Hepatocyte (in vitro differentiated cells): ENCODE measurements around the gene ARGFX. TPM values are rescaled to one million over a fixed set of nuclear protein-coding genes. Genes with fewer than 3 reads are reported as not detected.
"Not testable (repeated sequence)": the region's sequence is repeated elsewhere in the genome, so short reads cannot be mapped to it uniquely, and the experiment has no call there.

ENCODE experiments used
- DNase-seq: peaks from one replicate; pipeline ENCODE4 v3.0.0-alpha.2; 2016; ENCODE audit warnings: low spot score
- H2AFZ ChIP-seq: fragments of 200-600 bp; sonication (generic); 2 replicates; pipeline ENCODE4 v1.6.0; 2016; ENCODE audit warnings: antibody characterized with exemption, mild to moderate bottlenecking
- H3K27ac ChIP-seq: fragments of 200-600 bp; sonication (generic); 2 replicates; pipeline ENCODE4 v1.5.1; 2016; ENCODE audit warnings: mild to moderate bottlenecking
- H3K27me3 ChIP-seq: fragments of 200-600 bp; sonication (generic); 2 replicates; pipeline ENCODE4 v1.6.1; 2016
- H3K36me3 ChIP-seq: fragments of 200-600 bp; sonication (generic); replicated peaks from 2 replicates; pipeline ENCODE4 v1.5.1; 2016; ENCODE audit warnings: low read depth; ENCODE audit not compliant: insufficient read depth
- H3K4me1 ChIP-seq: fragments of 200-600 bp; sonication (generic); 2 replicates; pipeline ENCODE4 v1.5.1; 2016; ENCODE audit warnings: mild to moderate bottlenecking, moderate library complexity; ENCODE audit not compliant: insufficient read depth
- H3K4me2 ChIP-seq: fragments of 200-600 bp; sonication (generic); 2 replicates; pipeline ENCODE4 v1.6.0; 2016
- H3K4me3 ChIP-seq: fragments of 200-600 bp; sonication (generic); 2 replicates; pipeline ENCODE4 v1.5.1; 2016; ENCODE audit warnings: mild to moderate bottlenecking
- H3K79me2 ChIP-seq: fragments of 200-600 bp; sonication (generic); 2 replicates; pipeline ENCODE4 v1.6.0; 2017; ENCODE audit warnings: mild to moderate bottlenecking
- H3K9me2 ChIP-seq: fragments of 200-600 bp; sonication (generic); replicated peaks from 2 replicates; pipeline ENCODE4 v1.6.0; 2017; ENCODE audit warnings: mild to moderate bottlenecking; ENCODE audit not compliant: insufficient read depth
- H3K9me3 ChIP-seq: fragments of 200-600 bp; sonication (generic); 2 replicates; pipeline ENCODE4 v1.5.1; 2016; ENCODE audit warnings: low read depth, mild to moderate bottlenecking
- H4K20me1 ChIP-seq: fragments of 200-600 bp; sonication (generic); 2 replicates; pipeline ENCODE4 v1.6.0; 2016; ENCODE audit warnings: mild to moderate bottlenecking; ENCODE audit not compliant: insufficient read depth, poor library complexity, severe bottlenecking
- EZH2 ChIP-seq: fragments of 200-600 bp; sonication (generic); IDR thresholded peaks from 2 replicates; pipeline ENCODE4 v1.6.1; 2016; ENCODE audit warnings: antibody characterized with exemption, mild to moderate bottlenecking, borderline replicate concordance
- EZH2phosphoT487 ChIP-seq: fragments of 200-600 bp; sonication (generic); IDR thresholded peaks from one replicate; pipeline ENCODE4 v1.6.1; 2018; ENCODE audit warnings: antibody characterized with exemption, mild to moderate bottlenecking, low read depth, moderate library complexity; ENCODE audit not compliant: unreplicated experiment, severe bottlenecking
- WGBS: methylation state at CpG from one replicate; pipeline ENCODE4 v1.1.6; 2016; ENCODE audit warnings: low lambda C conversion rate; ENCODE audit errors: missing lambda C conversion rate; 5-methylcytosine and 5-hydroxymethylcytosine counted together
- polyA plus RNA-seq: library from polyadenylated mRNA; unstranded; fragments of >200 nt; fragmentation: Nextera tagmentation; extraction: Ambion mirVana; gene quantifications from 2 replicates; pipeline ENCODE4 v1.2.1, GENCODE V29; 2016
- total RNA-seq: library from RNA; depleted of rRNA; stranded (reverse); fragments of >200 nt; gene quantifications from 2 replicates; pipeline ENCODE4 v1.2.3, GENCODE V29; 2014
- TF ChIP-seq, protein P1 (sequence below): fragments of 200-600 bp; sonication (generic); IDR thresholded peaks from 2 replicates; pipeline ENCODE4 v1.5.1; 2016; ENCODE audit warnings: antibody characterized with exemption, mild to moderate bottlenecking; ENCODE audit not compliant: poor library complexity

The ARGFX gene
- total and polyA plus RNA-seq, 2 experiments from 2014 or later = not detected

DNA sequence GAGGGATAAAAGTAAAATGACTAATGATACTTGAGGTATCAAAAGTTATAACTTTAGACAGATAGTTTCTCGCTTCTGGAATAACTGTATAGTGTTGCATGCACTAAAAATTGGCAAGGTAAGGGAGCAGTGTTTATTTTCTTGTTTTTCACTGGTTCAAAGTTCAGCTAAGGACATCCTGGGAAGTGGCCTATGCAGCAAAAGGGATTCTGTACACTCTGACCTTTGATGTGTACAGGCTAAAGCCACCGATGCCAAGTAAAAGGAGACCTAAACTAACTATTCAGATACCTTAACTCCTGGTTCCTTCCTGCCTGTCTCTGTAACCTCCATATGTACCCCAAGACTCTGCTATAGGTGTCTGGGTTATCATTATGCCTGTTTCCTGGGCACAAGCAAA lies 27.1 kb downstream of the ARGFX start:
- Histone ChIP-seq H3K4me1 (no peaks in the 10 kb centered on the region), H3K9me3 (no peaks in the 10 kb centered on the region), H3K27ac (no peak overlapping the region), H3K4me2 (no peak overlapping the region), H3K27me3 (no peaks in the 10 kb centered on the region), H3K4me3 (no peak overlapping the region), H3K79me2 (no peaks in the 10 kb centered on the region), H2AFZ (no peak overlapping the region), H3K9me2 (no peaks in the 10 kb centered on the region), H3K36me3 (no peaks in the 10 kb centered on the region), H4K20me1 (no peaks in the 10 kb centered on the region)
- 80% methylated on average over 2 of the region's 2 CpGs for WGBS
- TF ChIP-seq, protein P1, sequence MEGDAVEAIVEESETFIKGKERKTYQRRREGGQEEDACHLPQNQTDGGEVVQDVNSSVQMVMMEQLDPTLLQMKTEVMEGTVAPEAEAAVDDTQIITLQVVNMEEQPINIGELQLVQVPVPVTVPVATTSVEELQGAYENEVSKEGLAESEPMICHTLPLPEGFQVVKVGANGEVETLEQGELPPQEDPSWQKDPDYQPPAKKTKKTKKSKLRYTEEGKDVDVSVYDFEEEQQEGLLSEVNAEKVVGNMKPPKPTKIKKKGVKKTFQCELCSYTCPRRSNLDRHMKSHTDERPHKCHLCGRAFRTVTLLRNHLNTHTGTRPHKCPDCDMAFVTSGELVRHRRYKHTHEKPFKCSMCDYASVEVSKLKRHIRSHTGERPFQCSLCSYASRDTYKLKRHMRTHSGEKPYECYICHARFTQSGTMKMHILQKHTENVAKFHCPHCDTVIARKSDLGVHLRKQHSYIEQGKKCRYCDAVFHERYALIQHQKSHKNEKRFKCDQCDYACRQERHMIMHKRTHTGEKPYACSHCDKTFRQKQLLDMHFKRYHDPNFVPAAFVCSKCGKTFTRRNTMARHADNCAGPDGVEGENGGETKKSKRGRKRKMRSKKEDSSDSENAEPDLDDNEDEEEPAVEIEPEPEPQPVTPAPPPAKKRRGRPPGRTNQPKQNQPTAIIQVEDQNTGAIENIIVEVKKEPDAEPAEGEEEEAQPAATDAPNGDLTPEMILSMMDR = no peak
- TF ChIP-seq EZH2 = no peak
- TF ChIP-seq EZH2phosphoT487 = no peak
- no peak for DNase-seq

DNA sequence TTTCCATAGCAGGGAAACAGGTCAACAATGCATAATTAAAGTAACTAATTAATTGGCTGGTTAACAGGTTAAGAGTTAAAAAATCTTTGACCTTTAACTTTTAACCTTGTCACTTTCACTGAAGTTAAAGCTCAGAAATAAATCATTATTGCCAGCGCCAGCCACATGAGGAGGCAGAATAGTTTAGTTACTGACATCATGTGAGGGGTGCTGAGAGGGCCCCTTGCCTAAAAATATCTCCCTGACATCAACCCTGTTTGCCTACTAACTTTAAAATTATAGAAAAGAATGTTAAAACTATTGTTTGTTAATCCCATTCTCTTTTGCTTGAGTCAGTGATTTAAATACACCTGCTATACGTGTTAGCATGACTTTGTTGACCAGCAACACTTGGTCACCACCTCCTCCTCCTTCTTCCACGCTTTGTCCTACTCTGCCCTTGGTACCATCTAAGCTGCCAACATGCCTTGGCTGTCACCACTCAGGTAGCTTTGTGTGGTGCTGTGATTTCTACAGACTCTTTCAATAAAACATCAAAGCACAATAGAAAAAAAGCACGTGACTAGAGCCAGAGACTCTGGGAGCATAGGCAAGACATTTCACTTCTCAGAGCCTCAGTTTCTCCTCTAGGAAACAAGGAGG lies 28.1 kb downstream of the ARGFX start:
- Histone ChIP-seq H3K4me2 (no peak overlapping the region), H3K4me3 (no peak overlapping the region), H3K27ac (no peak overlapping the region), H4K20me1 (no peaks in the 10 kb centered on the region), H2AFZ (no peak overlapping the region), H3K9me3 (no peaks in the 10 kb centered on the region), H3K36me3 (no peaks in the 10 kb centered on the region), H3K9me2 (no peaks in the 10 kb centered on the region), H3K79me2 (no peaks in the 10 kb centered on the region), H3K27me3 (no peaks in the 10 kb centered on the region), H3K4me1 (no peaks in the 10 kb centered on the region)
- 90% methylated on average over 4 of the region's 4 CpGs for WGBS
- TF ChIP-seq, protein P1 = no peak
- TF ChIP-seq EZH2 = no peak
- no peak for TF ChIP-seq EZH2phosphoT487
- no peak for DNase-seq

DNA sequence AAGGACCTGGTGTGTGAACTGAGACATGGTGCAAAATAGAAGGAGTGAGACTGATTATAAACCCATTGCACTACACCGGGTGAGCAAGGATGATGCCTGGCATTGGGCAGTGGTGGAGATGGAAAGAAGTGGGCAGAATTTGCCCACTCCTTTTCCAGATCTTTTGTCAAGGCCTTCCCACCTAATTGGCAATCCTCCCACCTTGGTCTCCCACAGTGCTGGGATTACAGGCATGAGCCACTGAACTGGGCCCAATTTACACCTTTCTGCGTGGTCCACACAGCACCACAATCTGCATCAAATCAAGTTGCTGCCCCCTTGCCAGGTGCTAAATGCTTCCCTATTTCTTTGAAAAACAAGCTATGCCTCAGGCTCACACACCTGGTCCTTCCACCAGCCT lies 30.8 kb downstream of the ARGFX start:
- Histone ChIP-seq H2AFZ (no peak overlapping the region), H3K4me1 (no peaks in the 10 kb centered on the region), H3K9me2 (no peaks in the 10 kb centered on the region), H3K27ac (no peak overlapping the region), H3K4me3 (no peak overlapping the region), H3K4me2 (no peak overlapping the region), H3K36me3 (no peaks in the 10 kb centered on the region), H4K20me1 (no peaks in the 10 kb centered on the region), H3K27me3 (no peaks in the 10 kb centered on the region), H3K79me2 (no peaks in the 10 kb centered on the region), H3K9me3 (no peaks in the 10 kb centered on the region)
- TF ChIP-seq EZH2 (no peak), EZH2phosphoT487 (no peak)
- TF ChIP-seq, protein P1 = no peak
- WGBS = 83% methylated on average over 2 of the region's 2 CpGs
- no peak for DNase-seq

GRCh38 chr3:121599900-121600299 lies 32.2 kb downstream of the ARGFX start:
- not testable (repeated sequence) for DNase-seq, H3K27me3 ChIP-seq, H3K36me3 ChIP-seq, H3K27ac ChIP-seq, H3K4me3 ChIP-seq, H3K9me3 ChIP-seq, H3K4me1 ChIP-seq, H3K79me2 ChIP-seq, H4K20me1 ChIP-seq, H2AFZ ChIP-seq, H3K9me2 ChIP-seq, H3K4me2 ChIP-seq
- WGBS = 89% methylated on average over 2 of the region's 2 CpGs
